Measurements from ENCODE around the gene GNG14.

DNA sequence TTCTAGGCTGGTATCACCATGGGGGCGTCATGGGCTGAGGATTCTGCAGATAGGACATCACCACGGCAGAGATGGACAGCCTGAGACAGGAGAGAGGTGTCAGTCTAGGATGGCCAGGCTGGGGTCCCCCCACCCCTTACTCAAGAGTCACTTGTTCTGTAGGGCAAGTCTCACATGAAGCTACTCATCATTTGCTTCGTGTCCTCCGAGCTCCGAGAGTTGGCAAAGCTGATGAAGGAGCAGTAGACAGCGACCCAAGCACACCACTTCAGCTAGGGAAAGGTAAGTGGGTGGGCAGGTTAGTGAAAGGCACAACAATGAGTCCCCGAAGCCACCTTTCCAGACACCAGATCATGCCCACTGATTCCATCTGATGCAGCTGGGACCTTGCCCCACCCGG is 19.5 kb upstream of the GNG14 start:
- TF ChIP-seq, protein P1, sequence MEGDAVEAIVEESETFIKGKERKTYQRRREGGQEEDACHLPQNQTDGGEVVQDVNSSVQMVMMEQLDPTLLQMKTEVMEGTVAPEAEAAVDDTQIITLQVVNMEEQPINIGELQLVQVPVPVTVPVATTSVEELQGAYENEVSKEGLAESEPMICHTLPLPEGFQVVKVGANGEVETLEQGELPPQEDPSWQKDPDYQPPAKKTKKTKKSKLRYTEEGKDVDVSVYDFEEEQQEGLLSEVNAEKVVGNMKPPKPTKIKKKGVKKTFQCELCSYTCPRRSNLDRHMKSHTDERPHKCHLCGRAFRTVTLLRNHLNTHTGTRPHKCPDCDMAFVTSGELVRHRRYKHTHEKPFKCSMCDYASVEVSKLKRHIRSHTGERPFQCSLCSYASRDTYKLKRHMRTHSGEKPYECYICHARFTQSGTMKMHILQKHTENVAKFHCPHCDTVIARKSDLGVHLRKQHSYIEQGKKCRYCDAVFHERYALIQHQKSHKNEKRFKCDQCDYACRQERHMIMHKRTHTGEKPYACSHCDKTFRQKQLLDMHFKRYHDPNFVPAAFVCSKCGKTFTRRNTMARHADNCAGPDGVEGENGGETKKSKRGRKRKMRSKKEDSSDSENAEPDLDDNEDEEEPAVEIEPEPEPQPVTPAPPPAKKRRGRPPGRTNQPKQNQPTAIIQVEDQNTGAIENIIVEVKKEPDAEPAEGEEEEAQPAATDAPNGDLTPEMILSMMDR (IDR thresholded peaks at IDR 0.05) = no peak
- no peak for TF ChIP-seq POLR2A (IDR thresholded peaks at IDR 0.05)
